KOPT-K1 (cell line): ENCODE results near the gene PINLYP.
"Not testable (repeated sequence)": the region's sequence is repeated elsewhere in the genome, so short reads cannot be mapped to it uniquely, and the experiment has no call there.

Experiments
- H3K27ac ChIP-seq: fragments of 200-600 bp; sonication (generic); 2 replicates; pipeline ENCODE4 v1.5.1; 2016; ENCODE audit warnings: antibody characterized with exemption, mild to moderate bottlenecking, low read depth, low read length; ENCODE audit not compliant: poor library complexity, severe bottlenecking
- H3K36me3 ChIP-seq: fragments of 200-600 bp; sonication (generic); 2 replicates; pipeline ENCODE4 v1.5.1; 2017; ENCODE audit warnings: antibody characterized with exemption, mild to moderate bottlenecking, low read length, moderate library complexity; ENCODE audit not compliant: insufficient read depth
- H3K9me3 ChIP-seq: fragments of 200-600 bp; sonication (generic); 2 replicates; pipeline ENCODE4 v1.5.1; 2017; ENCODE audit warnings: antibody characterized with exemption, low read length, mild to moderate bottlenecking; ENCODE audit not compliant: insufficient read depth, poor library complexity, severe bottlenecking

Gene PINLYP

DNA sequence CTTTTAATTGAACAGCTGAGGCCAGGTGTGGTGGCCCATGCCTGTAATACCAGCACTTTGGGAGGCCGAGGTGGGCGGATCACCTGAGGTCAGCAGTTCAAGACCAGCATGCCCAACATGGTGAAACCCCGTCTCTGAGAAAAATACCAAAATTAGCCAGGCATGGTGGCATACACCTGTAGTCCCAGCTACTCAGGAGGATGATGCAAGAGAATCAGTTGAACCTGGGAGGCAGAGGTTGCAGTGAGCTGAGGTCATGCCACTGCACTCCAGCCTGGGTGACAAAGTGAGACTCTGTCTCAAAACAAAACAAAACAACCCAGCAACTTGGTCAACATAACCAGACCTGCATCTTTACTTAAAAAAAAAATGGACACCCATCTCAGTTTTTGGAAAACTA, 11.4 kb downstream of the PINLYP start:
- H3K36me3 ChIP-seq: peaks cover 67% of the 10 kb centered on the region
- not testable (repeated sequence) for H3K27ac ChIP-seq, H3K9me3 ChIP-seq

DNA sequence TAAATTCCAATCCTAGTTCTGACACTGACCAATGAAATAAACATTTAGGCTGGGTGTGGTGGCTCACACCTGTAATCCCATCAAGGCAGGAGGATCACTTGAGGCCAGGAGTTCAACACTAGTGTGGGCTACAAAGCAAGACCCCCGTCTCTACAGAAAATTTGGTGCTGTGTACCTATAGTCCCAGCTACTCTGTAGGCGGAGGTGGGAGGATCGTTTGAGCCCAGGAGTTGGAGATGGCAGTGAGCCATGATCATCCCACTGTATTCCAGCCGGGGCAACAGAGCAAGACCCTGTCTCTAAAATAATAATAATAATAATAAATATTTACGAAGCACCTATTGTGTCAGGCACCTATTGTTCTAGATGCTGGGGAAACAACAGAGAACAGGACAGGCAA, 13.7 kb downstream of the PINLYP start:
- Histone ChIP-seq H3K9me3 (no peaks in the 10 kb centered on the region), H3K36me3 (peaks cover 86% of the 10 kb centered on the region), H3K27ac (no peak overlapping the region)

DNA sequence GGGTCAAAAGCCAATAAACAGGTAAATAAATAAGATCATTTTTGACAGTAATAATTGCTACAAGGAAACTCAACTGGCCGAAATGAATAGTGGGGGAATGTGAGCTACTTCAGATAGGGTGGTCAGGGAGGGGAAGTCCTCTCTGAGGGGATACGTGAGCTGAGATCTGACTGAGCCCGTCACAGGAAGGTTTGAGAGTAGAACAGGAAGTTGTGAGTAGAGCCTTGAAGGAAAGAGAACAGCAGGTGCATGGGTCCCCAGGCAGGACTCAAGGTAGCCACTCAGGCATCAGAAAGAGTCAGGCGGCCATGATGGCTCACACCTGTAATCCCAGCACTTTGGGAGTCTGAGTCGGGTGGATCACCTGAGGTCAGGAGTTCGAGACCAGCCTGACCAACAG, 14.1 kb downstream of the PINLYP start:
- no peaks in the 10 kb centered on the region for H3K9me3 ChIP-seq
- H3K27ac ChIP-seq: no peak overlapping the region
- peaks cover 82% of the 10 kb centered on the region for H3K36me3 ChIP-seq

DNA sequence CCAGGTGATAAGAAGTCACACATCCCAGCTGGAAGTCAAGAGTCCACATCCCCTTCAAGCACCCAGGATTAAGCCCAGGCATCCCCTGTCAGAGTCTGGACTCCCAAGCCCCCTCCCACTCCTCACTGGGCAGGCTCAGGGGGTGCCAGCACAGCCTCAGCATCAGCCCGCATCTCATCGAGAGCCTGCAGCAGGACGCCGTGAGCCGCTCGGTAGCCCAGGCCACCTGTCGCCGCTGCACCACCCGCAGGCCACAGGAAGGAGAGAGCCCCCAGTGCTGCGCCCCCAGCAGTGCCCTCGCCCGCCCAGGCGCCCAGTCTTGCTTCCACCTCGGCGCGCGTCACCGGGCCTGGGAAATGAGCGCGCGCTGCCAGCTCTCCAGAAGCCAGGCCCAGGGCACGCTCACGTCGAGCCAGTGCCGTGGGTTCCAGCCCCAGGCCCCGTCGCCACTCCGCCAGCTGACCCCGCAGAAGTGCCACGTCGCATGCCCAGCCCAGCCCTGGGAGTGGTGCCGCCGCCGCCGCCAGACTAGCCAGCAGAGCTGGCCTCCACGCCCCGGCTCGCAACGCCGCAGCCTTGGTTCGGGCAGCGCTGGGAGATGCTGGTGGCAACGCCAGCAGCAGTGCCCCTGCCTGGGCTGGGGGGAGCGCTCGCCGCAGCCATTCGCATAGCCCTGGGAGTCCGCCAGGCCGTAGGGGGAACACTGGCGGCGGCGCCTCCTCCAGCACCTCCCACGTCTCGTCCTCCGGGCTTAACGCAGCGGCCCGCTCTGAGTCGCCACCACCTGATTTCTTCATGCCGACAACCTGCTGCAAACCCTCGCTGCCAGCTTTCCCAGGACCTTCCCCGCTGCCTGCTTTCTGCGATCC, 16.5 kb downstream of the PINLYP start:
- Histone ChIP-seq H3K36me3 (peaks cover 57% of the 10 kb centered on the region), H3K9me3 (no peaks in the 10 kb centered on the region), H3K27ac (no peak overlapping the region)

DNA sequence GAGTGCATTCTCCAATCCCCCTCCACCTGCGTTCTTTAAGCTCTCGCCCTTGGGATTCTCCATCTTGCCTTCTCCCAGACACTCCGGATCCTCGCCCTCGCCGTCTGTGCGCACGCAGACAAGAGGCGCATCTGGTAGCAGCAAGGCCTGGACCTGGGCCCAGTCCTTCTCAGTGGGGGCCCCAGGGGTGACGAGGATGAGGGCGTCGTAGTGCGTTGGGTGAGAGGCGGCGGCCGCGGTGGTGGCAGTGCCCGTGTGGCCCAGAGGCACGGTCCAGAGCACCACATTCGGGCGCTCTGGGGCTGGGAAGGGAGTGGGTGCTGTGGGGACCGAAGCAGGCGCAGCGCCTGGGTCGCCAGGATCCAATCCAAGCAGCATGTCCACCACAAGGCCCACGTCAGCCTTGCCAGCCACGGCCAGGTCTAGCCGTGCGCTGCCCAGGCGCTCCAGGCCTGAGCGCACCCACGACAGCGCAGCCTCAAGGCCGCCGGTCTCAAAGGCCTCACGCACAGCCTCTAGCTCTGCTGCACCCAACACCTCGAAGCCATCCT, 17.3 kb downstream of the PINLYP start:
- peaks cover 53% of the 10 kb centered on the region for H3K36me3 ChIP-seq
- H3K9me3 ChIP-seq: no peaks in the 10 kb centered on the region
- no peak overlapping the region for H3K27ac ChIP-seq

DNA sequence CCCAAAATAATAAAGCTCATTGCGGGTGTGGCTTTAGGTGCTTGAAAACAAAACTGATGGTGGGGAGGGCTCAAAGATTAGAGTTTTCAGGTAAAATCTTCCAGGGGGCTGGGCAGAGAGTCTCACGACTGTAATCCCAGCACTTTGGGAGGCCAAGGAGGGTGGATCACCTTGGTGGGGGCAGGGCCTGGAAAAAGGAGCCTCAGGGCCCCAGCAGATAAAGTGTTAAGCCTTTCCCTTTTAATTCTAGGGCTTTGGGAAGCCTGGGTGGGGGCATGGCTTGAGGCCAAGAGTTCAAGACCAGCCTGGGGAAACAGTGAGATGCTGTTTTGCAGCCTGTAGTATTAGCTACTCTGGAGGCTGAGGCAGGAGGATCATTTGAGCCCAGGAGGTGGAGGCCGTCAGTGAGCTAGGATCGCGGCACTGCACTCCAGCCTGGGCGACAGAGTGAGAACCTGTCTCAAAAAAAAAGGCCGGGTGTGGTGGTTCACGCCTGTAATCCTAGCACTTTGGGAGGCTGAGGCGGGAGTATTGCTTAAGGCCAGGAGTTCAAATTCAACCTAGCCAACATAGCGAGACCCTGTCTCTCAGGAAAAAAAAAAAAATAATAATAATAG, 18.6 kb downstream of the PINLYP start:
- no peak overlapping the region for H3K27ac ChIP-seq
- H3K9me3 ChIP-seq: no peaks in the 10 kb centered on the region
- H3K36me3 ChIP-seq: peaks cover 58% of the 10 kb centered on the region

DNA sequence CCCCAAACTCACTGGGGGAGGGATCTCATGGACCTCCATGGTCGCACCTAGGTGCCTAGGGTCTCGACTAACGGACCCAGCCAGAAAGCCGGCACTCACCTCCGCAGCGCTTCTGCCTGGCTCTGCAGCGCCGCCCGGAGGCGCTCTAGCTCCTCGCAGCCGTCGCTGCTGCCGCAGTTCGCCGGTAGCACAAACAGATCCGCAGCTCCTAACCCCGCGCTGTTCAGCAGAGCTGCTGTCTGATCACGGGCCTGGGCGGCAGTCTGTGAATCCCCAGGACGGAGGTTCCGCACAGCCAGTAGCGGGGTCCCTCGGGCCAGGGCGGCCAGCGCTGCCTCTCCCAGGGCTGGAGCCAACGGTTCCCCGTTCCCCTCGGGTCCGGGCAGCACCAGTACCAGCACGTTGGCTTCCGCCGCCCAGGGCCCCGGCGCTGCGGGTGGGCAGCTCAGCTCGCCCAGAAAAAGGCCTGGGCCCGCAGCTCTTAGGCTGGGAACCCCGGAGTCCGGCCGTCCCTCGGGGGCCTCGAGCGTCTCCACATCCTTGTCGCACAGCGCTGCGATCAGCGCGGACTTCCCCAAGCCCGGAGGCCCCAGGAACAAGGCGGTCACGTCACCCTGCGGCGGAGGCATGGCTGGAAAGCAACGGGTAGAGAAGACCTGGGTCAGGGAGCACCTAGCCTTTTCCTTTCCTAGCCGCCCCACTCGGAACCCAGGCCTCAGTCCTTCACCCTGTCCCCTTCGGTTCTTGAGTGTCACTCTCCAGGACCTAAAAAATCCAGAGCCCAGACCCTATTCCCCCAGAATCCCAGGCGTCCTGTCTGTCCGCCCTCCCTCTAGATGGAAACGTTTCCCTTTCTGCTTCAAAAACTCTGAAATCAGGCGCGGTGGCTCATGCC, 19.4 kb downstream of the PINLYP start:
- H3K9me3 ChIP-seq: no peaks in the 10 kb centered on the region
- peaks cover 62% of the 10 kb centered on the region for H3K36me3 ChIP-seq
- H3K27ac ChIP-seq: peak overlapping the region; percentile 86

DNA sequence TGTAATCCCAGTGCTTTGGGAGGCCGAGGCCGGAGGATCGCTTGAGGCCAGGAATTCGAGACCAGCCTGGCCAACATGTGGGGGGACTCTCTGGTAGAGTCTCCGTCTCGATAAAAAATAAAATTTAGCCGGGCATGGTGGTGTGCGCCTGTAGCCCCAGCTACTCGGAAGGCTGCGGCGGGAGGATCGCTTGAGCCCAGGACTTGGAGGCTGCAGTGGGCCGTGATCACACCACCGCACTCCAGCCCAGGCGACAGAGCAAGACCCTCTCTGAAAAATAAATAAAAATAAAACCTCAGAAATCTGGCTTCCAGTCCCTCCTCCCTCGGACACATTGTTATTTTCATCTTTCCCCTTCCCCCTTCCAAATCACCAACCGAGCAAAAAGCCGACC, 20.0 kb downstream of the PINLYP start:
- Histone ChIP-seq H3K36me3 (peaks cover 62% of the 10 kb centered on the region), H3K27ac (peak overlapping the region; percentile 86)

DNA sequence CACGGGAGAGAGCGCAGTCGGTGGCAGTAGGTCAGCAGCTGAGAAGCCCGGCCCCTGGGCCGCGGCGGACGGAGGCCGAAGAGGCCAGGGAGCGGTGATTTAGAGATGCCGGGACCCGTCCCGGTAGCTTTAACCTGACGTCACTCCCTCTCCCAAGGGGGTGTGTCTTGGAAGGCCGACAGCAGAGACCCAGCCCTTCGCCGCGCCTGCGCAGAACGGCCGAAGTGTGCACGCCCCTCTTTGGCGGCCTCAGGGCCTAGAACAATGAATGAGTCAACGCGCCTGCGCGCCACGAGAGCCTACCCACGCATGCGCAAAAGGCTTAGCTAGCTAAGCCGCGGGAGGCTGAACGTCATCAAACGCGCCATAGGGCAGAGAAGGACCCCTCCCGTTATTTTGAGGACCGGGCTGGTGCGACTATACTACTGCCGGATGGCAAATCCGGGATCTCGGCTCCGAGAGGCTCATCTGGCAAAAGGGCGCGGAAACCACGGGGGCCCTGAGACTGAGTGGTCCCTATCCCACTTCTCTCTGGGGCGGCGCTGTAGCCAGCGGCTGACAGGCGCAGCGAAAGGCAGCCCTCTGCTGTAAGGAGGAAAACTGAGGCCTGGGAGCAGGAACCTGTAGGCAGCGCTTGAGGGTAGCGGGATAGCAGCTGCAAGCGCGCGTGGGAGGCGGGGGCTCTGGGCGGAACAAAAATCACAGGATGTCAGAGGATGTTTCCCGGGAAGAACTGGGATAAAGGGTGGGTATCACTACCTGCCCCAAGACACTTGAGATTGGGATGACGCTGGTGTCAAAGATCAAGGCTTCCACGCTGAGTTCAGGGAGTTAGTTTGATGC, 20.6 kb downstream of the PINLYP start, which contains the start of the genes IRGQ and ZNF576:
Gene IRGQ, minus strand, starts transcription at position 136 of the 843 bp plus-strand sequence. CDS start 796 bp downstream, outside the sequence.
Gene ZNF576, plus strand, starts transcription at position 597 of the 843 bp plus-strand sequence. CDS start 514 bp downstream, outside the sequence.
- Histone ChIP-seq H3K9me3 (no peaks in the 10 kb centered on the region), H3K36me3 (peaks cover 62% of the 10 kb centered on the region), H3K27ac (peak within 1 kb of the TSS; percentile 86)

More for the DNA sequence above, 20.0 kb downstream of the PINLYP start:
- H3K9me3 ChIP-seq: no peaks in the 10 kb centered on the region

DNA sequence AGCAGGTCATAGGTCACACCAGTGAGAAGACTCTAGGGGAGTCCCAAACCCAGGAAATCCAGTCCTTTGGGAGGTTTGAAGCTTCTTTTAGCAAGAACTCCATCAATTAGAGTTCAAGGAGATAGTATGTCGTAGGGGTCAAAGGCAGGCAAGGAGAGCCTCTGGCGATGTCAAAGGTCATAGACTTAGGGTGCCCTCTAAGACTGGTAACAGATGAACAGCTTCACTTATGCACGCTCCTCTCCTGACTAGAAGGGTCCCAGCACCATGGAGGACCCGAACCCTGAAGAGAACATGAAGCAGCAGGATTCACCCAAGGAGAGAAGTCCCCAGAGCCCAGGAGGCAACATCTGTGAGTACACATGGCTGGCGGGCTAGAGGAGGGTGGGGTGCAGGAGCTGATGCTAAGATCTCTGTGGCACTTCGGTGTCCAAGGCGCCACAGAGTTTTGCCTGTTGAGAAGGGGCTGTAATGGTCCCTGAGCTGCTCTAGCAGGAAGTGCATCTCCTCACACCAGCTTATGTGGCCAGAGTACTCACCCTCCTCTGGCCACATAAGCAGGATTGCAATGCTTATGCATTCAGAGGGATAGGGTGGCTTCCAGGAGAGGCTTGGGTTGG, 21.4 kb downstream of the PINLYP start:
- H3K27ac ChIP-seq: peak overlapping the region; percentile 86
- no peaks in the 10 kb centered on the region for H3K9me3 ChIP-seq
- H3K36me3 ChIP-seq: peaks cover 64% of the 10 kb centered on the region

DNA sequence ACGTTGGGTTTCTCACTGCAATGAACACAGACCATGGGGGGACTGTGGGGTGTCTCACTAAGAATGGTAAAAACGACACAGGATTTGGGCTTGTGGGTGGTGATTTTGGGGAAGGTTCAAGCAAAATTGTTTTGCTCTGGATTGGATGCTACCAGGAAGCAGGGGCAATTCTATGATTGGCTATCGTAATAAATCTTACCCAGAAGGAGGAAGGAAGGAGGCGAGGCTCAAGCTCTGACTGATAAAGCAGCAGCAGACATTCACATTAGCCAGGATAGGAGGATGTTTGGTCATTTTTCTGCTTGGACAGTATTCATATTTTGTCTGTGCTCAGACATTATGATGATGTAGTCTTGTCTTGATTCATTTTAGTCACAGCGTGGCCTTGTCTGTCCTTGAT, 22.3 kb downstream of the PINLYP start:
- peak overlapping the region; percentile 86 for H3K27ac ChIP-seq

DNA sequence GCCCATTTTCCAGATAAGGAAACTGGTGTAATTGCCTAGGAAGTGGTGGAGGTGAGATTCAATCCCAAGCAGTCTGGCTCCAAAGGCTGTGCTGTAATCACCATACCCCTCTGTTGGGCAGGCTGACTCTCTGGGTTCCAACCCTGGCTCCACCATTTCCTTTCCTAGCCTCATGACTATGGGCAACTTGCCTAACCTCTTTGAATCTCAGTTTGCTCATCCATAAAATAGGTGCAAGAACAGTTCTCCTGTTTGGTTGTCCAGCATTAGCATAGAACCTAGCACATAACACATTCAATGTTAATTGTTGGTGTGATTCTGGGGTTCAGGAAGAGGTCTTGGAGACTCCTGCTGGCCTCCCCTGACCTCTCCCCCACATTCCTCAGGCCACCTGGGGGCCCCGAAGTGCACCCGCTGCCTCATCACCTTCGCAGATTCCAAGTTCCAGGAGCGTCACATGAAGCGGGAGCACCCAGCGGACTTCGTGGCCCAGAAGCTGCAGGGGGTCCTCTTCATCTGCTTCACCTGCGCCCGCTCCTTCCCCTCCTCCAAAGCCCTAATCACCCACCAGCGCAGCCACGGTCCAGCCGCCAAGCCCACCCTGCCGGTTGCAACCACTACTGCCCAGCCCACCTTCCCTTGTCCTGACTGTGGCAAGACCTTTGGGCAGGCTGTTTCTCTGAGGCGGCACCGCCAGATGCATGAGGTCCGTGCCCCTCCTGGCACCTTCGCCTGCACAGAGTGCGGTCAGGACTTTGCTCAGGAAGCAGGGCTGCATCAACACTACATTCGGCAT, 23.0 kb downstream of the PINLYP start:
- H3K36me3 ChIP-seq: peaks cover 59% of the 10 kb centered on the region
- H3K9me3 ChIP-seq: no peaks in the 10 kb centered on the region
- no peak overlapping the region for H3K27ac ChIP-seq

More for the DNA sequence above, 22.3 kb downstream of the PINLYP start:
- H3K36me3 ChIP-seq: peaks cover 64% of the 10 kb centered on the region
- H3K9me3 ChIP-seq: no peaks in the 10 kb centered on the region
